ENCODE measurements around the gene CD82. TPM values are rescaled to one million over a fixed set of nuclear protein-coding genes. Genes with fewer than 3 reads are reported as not detected.

The CD82 gene
- total and polyA plus RNA-seq, 2 of the 8 experiments (the other 6 are each of a cell fraction or from before 2014, with no cell fraction given), result 7.9 to 10.3 TPM

GRCh38 chr11:44637487-44637886 is 72.0 kb downstream of the CD82 start:
- no peak overlapping the region for H2BK20ac ChIP-seq (ENCODE audit: low read length)
- H4K91ac ChIP-seq (replicated peaks; ENCODE audit: insufficient read length, low read length), result no peak overlapping the region
- TF ChIP-seq CREB1 (IDR thresholded peaks at IDR 0.05), result no peak
- TF ChIP-seq SAP30 (IDR thresholded peaks at IDR 0.05; ENCODE audit: insufficient read depth, insufficient replicate concordance, low read length), result no peak
- no peak for TF ChIP-seq TCF12 (IDR thresholded peaks at IDR 0.05; ENCODE audit: low read depth, low read length)
- TF ChIP-seq BCL11A (IDR thresholded peaks at IDR 0.05; ENCODE audit: low read depth in 2 of 2, low read length in 2 of 2), result no peak
- no peak for TF ChIP-seq RBBP5 (IDR thresholded peaks at IDR 0.05; ENCODE audit: borderline replicate concordance, low read depth, low read length)
- no peak for TF ChIP-seq BACH1 (IDR thresholded peaks at IDR 0.05; ENCODE audit: low read length)
- no peak for TF ChIP-seq GABPA (IDR thresholded peaks at IDR 0.05; ENCODE audit: borderline replicate concordance, insufficient read depth, low read length)
- no peak for TF ChIP-seq TAF7 (optimal IDR thresholded peaks at IDR 0.05; ENCODE audit: borderline replicate concordance, low read depth, low read length)
- H3K23me2 ChIP-seq (ENCODE audit: low read depth, low read length), result no peaks in the 10 kb centered on the region
- H3K9ac ChIP-seq (replicated peaks in 1 of 4; ENCODE audit: extremely low read depth in 1 of 4, low read depth in 3 of 4, low read length in 3 of 4), result no peak overlapping the region
- H2BK5ac ChIP-seq (ENCODE audit: low read depth, low read length), result no peak overlapping the region
- no peaks in the 10 kb centered on the region; a peak in 1 of 7 replicates for H3K27me3 ChIP-seq (replicated peaks in 1 of 4; ENCODE audit: control insufficient read depth in 3 of 4, extremely low read depth in 1 of 4, insufficient read depth in 3 of 4, low read length in 3 of 4)
- POLR2A ChIA-PET (ENCODE audit: partially characterized antibody), result no interaction called here
- H2BK120ac ChIP-seq (replicated peaks; ENCODE audit: low read depth, low read length), result no peak overlapping the region
- no peaks in the 10 kb centered on the region for H3K79me2 ChIP-seq (ENCODE audit: control insufficient read depth in 1 of 2, insufficient read depth in 2 of 2, low read length in 2 of 2)
- H3K36me3 ChIP-seq (ENCODE audit: control insufficient read depth in 2 of 4, insufficient read depth in 4 of 4, low read length in 3 of 4), result no peaks in the 10 kb centered on the region
- peaks cover 0 to 13% (median 6%) of the 10 kb centered on the region in 4 experiments; a peak in 6 of 7 replicates for H3K4me1 ChIP-seq (replicated peaks in 1 of 4; ENCODE audit: control insufficient read depth in 3 of 4, insufficient read depth in 4 of 4, low read length in 3 of 4)
- no peak overlapping the region for H3K18ac ChIP-seq (ENCODE audit: extremely low read depth, low read length)
- CTCF ChIA-PET (ENCODE audit: partially characterized antibody), result no interaction called here
- H3K14ac ChIP-seq (ENCODE audit: insufficient read length), result no peak overlapping the region
- no peak for DNase-seq (ENCODE audit: low read depth in 1 of 2, low spot score in 2 of 2)
- H3K27ac ChIP-seq (ENCODE audit: low read depth, low read length), result no peak overlapping the region
- no peak overlapping the region for H4K5ac ChIP-seq (ENCODE audit: insufficient read length, low read depth, low read length)
- no peak overlapping the region for H2BK15ac ChIP-seq (ENCODE audit: low read length)
- H3K9me3 ChIP-seq (ENCODE audit: insufficient read depth in 2 of 2, low read depth in 1 of 2, low read length in 1 of 2), result peaks cover 0 to 4% of the 10 kb centered on the region in 2 experiments; a peak in 1 of 4 replicates
- H3K56ac ChIP-seq (replicated peaks; ENCODE audit: insufficient read length, low read depth, low read length), result no peak overlapping the region
- H2AFZ ChIP-seq (ENCODE audit: low read length), result no peak overlapping the region
- H4K20me1 ChIP-seq (replicated peaks in 1 of 2; ENCODE audit: control insufficient read depth in 1 of 2, insufficient read depth in 2 of 2, low read length in 2 of 2), result no peaks in the 10 kb centered on the region
- WGBS, 2 experiments (ENCODE audit: extremely low coverage in 1 of 2, insufficient coverage in 1 of 2, insufficient read length in 1 of 2, insufficient replicate concordance in 2 of 2, low coverage in 1 of 2, low lambda C conversion rate in 2 of 2, missing lambda C conversion rate in 1 of 2), result 81% methylated on average over 2 of the region's 2 CpGs; no CpG with 5 or more reads in 1 of the 2 experiments
- H3K23ac ChIP-seq (ENCODE audit: insufficient read length), result no peak overlapping the region
- no peaks in the 10 kb centered on the region for H3K79me1 ChIP-seq (ENCODE audit: low read depth, low read length)
- no peak overlapping the region for H3K4ac ChIP-seq (replicated peaks; ENCODE audit: insufficient read length, low read depth, low read length)
- H2BK12ac ChIP-seq (ENCODE audit: low read depth, low read length), result no peak overlapping the region
- no peak overlapping the region for H3K4me3 ChIP-seq (ENCODE audit: extremely low read depth in 1 of 4, insufficient read depth in 2 of 4, low read depth in 3 of 4, low read length in 4 of 4)
- FAIRE-seq, result no peak
- no peak overlapping the region for H2AK5ac ChIP-seq (ENCODE audit: low read depth, low read length)
- H4K8ac ChIP-seq (ENCODE audit: extremely low read depth, insufficient read depth, low read length), result no peak overlapping the region
- H3K4me2 ChIP-seq (ENCODE audit: insufficient read depth in 1 of 2, low read depth in 2 of 2, low read length in 2 of 2), result no peak overlapping the region
